GM19397 (cell line): ENCODE measurements around the gene TGM5.
"Not testable (repeated sequence)": the region's sequence is repeated elsewhere in the genome, so short reads cannot be mapped to it uniquely, and the experiment has no call there.

ENCODE experiments used
- ATAC-seq: cut with Tn5 transposase; IDR thresholded peaks from one replicate; pipeline ENCODE4 v1.9.1; 2021; ENCODE audit warnings: mild to moderate bottlenecking, moderate library complexity; ENCODE audit not compliant: unreplicated experiment

The TGM5 gene

GRCh38 chr15:43246261-43246774, 20.4 kb downstream of the TGM5 start:
- no peak for ATAC-seq

DNA sequence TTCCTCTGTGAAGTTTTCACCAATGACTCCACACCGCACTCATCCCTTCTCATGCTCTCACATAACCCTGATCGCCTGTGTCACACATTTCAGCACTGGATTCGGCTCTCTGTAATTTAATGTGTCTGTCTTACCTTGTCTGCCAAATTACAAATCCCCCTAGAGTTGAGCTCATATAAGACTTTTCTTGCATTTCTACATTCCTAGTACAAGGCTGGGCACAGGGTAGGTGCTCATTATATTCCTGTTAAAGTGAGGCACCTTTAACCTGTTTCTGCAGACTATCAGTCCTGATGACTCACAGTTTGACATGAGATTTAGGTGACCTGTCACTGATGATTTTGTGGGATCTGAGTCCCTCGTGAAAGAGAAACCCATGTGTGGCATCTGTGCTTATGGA, 22.6 kb downstream of the TGM5 start:
- no peak for ATAC-seq

DNA sequence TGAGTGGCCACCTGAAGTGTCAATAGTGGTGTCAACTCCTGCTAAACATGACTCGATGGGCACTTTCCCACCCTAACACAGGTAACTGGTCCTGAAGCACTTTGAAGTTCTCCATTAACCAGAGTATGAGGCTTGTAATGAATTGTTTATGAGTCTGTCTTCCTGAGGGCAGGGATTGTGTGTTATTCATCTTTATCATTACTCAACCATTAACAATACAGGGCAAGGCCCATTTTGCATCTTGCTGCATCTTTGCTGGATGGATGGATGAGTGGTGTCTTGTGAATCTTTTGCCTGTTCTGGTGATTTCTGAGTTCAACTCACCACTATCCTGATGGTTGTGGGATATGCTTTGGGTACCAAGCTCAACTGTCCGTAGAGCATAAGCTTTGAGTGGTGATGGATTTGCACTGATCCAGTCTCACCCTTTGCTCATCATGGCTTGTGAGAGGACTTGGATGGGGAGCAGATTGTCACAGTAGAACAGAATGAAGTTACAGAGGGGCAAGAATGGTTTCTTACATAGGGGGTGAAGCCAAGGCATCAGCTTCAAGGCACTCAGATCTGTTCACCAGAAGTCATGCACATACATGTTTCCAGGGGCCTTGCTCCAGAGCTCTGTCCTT, 23.6 kb downstream of the TGM5 start:
- no peak for ATAC-seq

GRCh38 chr15:43242616-43243015, 24.1 kb downstream of the TGM5 start:
- ATAC-seq, result no peak

GRCh38 chr15:43241100-43241499, 25.6 kb downstream of the TGM5 start:
- ATAC-seq, result no peak

DNA sequence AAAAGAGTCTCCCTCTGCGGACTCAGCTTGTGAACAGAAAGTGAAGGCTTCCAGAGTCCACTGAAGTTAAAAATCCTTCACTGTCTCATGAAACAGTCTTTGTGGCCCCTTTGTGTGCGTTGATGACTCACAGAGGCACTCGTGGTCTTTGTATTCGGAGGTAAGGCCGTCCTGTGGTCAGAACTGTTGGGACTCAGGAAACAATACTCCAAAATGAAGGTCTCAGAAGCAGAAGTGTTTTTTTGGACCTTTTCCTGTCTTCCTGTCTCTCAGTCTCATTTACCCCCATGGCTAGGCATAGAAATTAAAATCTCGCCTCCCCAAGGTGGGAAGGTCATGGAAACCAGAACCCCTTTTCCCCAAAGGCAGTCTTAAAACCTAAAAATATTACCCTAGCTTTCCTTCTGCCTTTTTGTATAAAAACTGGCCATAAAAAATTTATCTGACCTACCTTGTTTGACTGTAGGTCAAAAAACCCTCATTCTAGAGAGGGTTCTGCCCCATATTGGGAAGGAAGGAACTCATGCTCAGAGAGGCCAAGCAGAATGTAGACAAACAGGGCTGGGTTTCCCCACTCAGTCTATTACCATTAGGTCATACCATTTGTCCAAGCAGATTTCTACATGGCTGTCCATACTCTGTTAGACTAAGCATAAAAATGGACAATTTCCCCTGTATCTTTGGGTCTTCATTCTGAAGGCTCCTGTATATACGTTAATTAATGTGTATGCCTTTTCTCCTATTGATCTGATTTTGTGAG, 26.8 kb downstream of the TGM5 start:
- ATAC-seq, result no peak

DNA sequence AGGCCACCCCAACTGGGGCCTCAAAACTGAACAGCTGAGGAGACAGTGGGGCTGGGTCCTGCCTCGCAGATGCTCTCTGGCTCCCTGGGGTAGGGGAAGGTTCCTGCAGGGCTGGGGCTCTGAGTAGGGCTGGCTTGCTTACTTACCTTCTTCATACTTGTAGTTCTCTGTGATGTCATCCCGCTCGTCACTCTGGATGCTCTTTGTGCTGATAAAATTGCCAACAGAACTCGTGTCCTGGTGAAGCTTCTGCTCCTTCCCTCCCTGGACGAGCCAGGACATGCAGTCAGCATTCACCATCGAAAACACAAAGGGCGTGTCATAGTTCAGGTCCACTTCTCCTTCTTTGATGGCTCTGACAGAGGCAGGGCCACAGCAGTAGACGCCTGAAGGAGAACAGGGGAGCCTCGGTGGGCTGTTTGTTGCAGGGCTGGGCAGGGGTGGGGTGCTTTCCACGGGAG, 28.0 kb downstream of the TGM5 start:
- ATAC-seq, result no peak

GRCh38 chr15:43237842-43238470, 28.8 kb downstream of the TGM5 start:
- ATAC-seq, result no peak

DNA sequence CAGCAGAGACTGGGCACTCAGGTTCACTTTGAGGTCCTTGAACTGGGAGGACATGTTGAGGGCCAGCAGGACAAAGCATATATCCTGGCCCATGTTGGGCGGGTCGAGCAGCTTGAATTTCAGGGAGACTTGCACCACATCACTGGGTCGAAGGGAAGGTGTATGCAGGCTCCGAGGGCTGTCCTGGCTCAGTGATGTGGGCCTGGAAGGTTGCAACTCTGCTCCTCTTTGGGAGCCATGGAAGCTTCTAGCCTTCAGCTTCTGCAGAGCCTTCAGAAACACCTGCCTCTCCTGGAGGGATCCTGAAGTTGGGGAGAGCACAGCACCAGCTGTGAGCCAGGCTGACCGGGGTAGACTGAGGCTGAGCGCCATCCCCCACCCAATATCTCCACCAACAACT, 31.2 kb downstream of the TGM5 start:
- no peak for ATAC-seq

DNA sequence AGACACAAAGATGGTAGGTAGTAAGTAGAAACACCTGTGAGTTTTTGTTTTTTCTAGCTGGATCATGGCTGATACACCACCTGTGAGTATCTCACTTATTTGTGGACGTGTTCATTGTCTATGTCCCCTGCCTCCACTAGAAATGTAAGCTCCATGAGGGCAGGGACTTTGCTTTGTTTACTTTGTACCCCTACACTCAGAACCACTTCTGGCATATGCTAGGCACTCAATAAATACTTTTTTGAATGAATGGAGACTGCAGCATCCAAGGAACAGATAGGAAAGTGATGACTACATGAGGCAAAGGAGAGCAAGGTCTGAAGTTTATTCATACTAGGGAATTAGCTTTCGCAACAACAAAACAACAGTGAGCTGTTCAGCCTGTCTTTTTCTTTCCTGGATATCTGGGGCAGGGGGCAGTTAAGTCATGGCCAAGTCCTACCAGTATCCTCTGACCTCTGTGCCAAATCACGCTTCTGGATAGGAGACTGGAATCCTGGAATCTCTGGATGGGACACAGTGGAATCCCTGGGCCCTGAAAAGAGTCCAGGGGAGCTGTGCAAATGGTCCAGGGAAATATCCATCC, 34.3 kb downstream of the TGM5 start:
- ATAC-seq, result no peak

DNA sequence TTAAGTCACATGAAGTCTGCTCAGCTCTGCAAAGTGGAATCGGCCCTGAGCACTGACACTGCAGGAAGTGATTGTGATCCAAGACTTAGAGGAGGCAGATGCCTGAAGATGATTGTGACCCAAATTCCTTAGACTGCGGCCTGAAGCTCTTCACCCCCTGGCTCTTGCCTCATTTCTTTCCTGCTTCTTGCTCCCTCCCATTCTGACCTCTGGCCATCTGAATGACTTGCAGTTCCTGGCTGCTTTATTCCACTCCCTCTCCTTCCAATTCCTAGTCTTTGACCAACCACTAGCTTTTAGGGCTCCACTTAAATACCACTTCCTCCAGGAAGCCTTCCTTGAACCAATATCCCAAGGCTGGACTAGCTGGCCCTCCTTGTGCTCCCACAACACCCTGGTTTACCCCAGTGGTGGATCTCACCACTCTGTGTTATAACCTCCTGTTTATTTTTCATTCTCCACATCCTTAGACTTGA, 36.0 kb downstream of the TGM5 start:
- ATAC-seq, result no peak

DNA sequence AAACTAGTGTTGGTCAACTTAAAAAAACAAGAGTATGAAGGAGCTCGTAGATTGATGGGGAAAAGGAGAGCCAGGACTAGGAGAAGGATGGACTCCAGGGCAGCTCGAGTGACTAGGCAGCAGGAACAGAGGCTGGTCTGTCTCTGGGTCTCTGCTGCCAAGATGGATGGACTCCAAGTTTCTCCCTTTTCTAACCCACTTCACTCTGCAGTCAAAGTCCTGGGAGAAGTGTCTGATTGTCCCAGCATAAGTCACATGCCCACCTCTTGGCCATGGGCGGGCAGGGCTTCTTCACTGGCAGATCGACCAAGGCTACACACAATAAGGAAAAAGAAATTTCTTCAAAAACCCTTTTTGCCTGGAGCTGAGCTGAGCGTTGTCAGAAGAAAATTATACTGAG, 36.8 kb downstream of the TGM5 start:
- no peak for ATAC-seq

DNA sequence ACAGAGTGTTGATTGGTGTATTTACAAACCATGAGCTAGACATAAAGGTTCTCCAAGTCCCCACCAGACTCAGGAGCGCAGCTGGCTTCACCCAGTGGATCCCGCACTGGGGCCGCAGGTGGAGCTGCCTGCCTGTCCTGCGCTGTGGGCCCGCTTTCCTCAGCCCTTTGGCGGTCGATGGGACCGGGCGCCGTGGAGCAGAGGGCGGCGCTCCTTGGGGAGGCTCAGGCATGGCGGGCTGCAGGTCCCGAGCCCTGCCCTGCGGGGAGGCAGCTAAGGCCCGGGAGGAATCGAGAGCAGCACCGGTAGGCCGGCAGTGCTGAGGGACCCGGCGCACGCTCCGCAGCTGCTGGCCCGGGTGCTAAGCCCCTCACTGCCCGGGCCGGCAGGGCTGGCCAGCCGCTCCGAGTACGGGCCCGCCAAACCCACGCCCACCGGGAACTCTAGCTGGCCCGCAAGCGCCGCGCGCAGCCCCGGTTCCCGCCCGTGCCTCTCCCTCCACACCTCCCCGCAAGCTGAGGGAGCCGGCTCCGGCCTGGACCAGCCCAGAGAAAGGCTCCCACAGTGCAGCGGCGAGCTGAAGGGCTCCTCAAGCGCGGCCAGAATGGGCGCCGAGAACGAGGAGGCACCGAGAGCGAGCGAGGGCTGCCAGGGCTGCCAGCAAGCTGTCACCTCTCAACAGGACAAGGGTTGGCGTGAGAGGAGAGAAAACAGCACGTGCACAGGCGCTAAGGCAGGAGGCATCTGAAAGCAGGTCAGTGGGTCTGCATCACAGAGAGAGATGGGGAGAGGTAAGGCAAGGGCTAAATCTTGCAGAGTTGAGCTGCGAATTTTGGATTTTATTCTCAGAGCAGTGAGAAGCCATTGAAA, 40.1 kb downstream of the TGM5 start:
- ATAC-seq, result no peak

- not testable (repeated sequence) for ATAC-seq
Measured at GRCh38 chr15:43225950-43226255, 40.8 kb downstream of the TGM5 start.

DNA sequence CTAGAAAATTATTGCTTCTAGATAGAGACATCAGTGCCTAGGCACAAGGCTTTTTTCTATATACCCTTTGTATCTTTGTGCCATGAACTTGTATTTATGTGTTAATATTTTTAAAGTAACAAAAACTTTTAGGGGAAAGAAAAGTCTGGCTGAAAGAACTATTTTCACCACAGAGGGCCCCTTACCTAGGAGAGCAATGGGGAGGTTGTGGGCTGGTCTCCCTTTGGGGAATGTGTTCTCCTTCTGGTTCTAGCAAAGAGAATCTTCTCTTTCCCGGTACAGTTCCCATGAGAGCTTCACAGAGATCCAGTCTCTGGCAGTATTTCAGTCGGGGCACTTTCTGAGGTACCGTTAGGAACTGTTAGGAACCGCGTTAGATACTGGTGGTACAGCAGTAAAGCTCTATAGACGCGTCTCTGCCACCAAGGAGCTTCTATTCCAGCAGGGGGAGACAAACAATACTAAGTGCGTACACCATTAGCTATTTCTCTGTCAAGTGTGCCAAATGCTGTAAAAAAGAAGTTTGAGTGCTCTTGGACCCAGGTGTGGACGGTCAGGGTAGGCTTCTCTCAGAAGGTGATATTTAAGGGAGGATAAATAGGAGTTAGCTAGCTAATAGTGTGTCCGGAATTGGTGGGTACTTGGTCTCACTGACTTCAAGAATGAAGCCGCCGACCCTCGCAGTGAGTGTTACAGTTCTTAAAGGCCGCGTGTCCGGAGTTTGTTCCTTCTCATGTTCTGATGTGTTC, 41.4 kb downstream of the TGM5 start:
- no peak for ATAC-seq

- ATAC-seq, result no peak
Measured at GRCh38 chr15:43221422-43221821, 45.3 kb downstream of the TGM5 start.

GRCh38 chr15:43220991-43221403, 45.7 kb downstream of the TGM5 start, which contains the start of gene EPB42:
Gene EPB42 (minus strand): TSS chr15:43221018. CDS start chr15:43220825, 193 bp downstream.
- no peak for ATAC-seq

DNA sequence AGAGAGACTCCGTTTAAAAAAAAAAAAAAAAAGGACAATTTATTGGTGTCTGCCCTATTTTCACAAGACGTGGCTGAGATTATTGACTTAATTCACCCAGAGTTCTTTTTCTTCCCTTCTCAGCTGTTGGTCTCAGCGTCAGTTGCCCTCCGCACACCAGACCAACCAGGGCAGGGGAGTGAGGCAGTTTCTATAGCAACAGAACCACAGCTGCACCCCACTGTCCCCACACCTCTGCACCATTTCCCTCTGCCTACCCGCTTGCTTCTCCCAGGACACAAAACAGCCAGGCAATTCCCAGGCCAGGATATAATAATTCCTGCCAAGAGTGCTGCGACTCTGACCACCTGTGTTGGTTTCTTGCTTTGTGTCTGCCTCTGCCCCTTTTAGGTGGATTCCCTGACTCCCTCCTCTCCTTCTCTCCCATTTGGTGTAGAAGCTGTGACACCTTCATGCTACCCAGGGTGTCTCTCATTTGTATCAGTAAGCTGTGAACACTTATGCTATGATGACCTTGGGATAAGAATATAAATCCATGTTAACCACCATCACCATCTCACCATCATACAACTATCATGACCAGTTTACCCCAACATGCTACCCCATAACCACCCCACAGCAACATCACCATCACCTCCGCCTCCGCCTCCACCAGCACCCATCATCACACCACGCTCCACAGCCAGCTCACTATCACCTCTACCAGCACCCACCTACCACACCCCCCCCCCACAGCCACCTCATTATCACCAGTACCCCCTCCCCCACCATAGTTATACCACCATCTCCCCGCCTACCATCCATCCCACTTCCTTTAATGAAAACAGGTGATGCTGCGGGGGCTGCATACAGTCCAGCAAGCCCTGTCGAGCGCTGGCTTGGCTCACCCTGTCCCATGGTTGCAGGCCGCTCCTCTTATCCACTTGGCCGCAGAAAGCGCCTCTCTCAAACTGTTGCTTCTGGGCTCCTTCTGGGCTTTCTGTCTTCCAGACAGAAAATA, 46.5 kb downstream of the TGM5 start:
- ATAC-seq, result no peak
